ENCODE results near the gene TAGAP.

TAGAP gene

GRCh38 chr6:159044899-159045727, at the start of gene TAGAP:
TAGAP (minus strand) TSS chr6:159044991; CDS start chr6:159044146, 845 bp downstream.
- DNase-seq (ENCODE audit: low read depth), result peak; percentile 79

GRCh38 chr6:159093609-159094443, 49.0 kb upstream of the TAGAP start:
- no peak for DNase-seq (ENCODE audit: low read depth)

GRCh38 chr6:159092631-159093030, 47.8 kb upstream of the TAGAP start:
- DNase-seq (ENCODE audit: low read depth), result no peak

GRCh38 chr6:159090530-159091480, 46.0 kb upstream of the TAGAP start:
- no peak for DNase-seq (ENCODE audit: low read depth)

- no peak for DNase-seq (ENCODE audit: low read depth)
Measured at GRCh38 chr6:159089909-159090308, 45.1 kb upstream of the TAGAP start.

GRCh38 chr6:159089443-159089842, 44.7 kb upstream of the TAGAP start:
- DNase-seq (ENCODE audit: low read depth), result no peak

- DNase-seq (ENCODE audit: low read depth), result no peak
Measured at GRCh38 chr6:159086033-159086618, 41.3 kb upstream of the TAGAP start.

- no peak for DNase-seq (ENCODE audit: low read depth)
Measured at GRCh38 chr6:159085396-159085895, 40.7 kb upstream of the TAGAP start.

GRCh38 chr6:159084493-159085091, 39.8 kb upstream of the TAGAP start:
- DNase-seq (ENCODE audit: low read depth), result no peak

GRCh38 chr6:159083146-159083545, 38.4 kb upstream of the TAGAP start:
- DNase-seq (ENCODE audit: low read depth), result no peak

- DNase-seq (ENCODE audit: low read depth), result no peak
Measured at GRCh38 chr6:159082039-159082815, 37.4 kb upstream of the TAGAP start.

- no peak for DNase-seq (ENCODE audit: low read depth)
Measured at GRCh38 chr6:159080217-159080976, 35.6 kb upstream of the TAGAP start.

GRCh38 chr6:159079367-159079766, 34.6 kb upstream of the TAGAP start:
- DNase-seq (ENCODE audit: low read depth), result no peak

GRCh38 chr6:159077123-159077522, 32.3 kb upstream of the TAGAP start:
- DNase-seq (ENCODE audit: low read depth), result peak; percentile 45

GRCh38 chr6:159075506-159076228, 30.9 kb upstream of the TAGAP start:
- no peak for DNase-seq (ENCODE audit: low read depth)

GRCh38 chr6:159074876-159075275, 30.1 kb upstream of the TAGAP start:
- DNase-seq (ENCODE audit: low read depth), result no peak

- DNase-seq (ENCODE audit: low read depth), result no peak
Measured at GRCh38 chr6:159074120-159074684, 29.4 kb upstream of the TAGAP start.

Measured in stimulated activated CD8-positive, alpha-beta memory T cell treated with anti-CD3 and anti-CD28 coated beads, Interleukin-12 subunit alpha, Interleukin-12 subunit beta, amount 100 ng/mL, for 1 hour (primary cell).